ENCODE measurements around the gene NEDD8.

Gene NEDD8

GRCh38 chr14:24194186-24194872, 37.8 kb downstream of the NEDD8 start:
- CTCF ChIA-PET = interaction anchor here (0.6 kb wide), 1 partner anchor 49 kb away, joined by 3 read pairs; no protein-coding TSS in a partner anchor

GRCh38 chr14:24192933-24193332, 39.2 kb downstream of the NEDD8 start:
- ChIA-PET POLR2A (ENCODE audit: low non-redundant PET) (no interaction called here), CTCF (no interaction called here)
- no peak for TF ChIP-seq CTCF (conservative IDR thresholded peaks at IDR 0.05; ENCODE audit: low read depth)

More at GRCh38 chr14:24194186-24194872, 37.8 kb downstream of the NEDD8 start:
- no peak for DNase-seq (ENCODE audit: low spot score)
- POLR2A ChIA-PET (ENCODE audit: low non-redundant PET) = interaction anchor here (0.6 kb wide), 1 partner anchor 29 kb away, joined by 4 read pairs; no protein-coding TSS in a partner anchor
- no peak for TF ChIP-seq CTCF (conservative IDR thresholded peaks at IDR 0.05; ENCODE audit: low read depth)
- H3K27ac ChIP-seq = peak overlapping the region; percentile 92

GRCh38 chr14:24190416-24190815, 41.8 kb downstream of the NEDD8 start:
- ChIA-PET POLR2A (ENCODE audit: low non-redundant PET) (no interaction called here), CTCF (no interaction called here)
- TF ChIP-seq CTCF (conservative IDR thresholded peaks at IDR 0.05; ENCODE audit: low read depth) = no peak
- 0 out of 2 replicates have a peak overlapping the region, but pooled peaks have one; percentile 15 for H3K27ac ChIP-seq
- no peak for DNase-seq (ENCODE audit: low spot score)

More at GRCh38 chr14:24192933-24193332, 39.2 kb downstream of the NEDD8 start:
- no peak overlapping the region for H3K27ac ChIP-seq
- DNase-seq (ENCODE audit: low spot score) = no peak

GRCh38 chr14:24189460-24189859, 42.7 kb downstream of the NEDD8 start:
- no peak for DNase-seq (ENCODE audit: low spot score)
- ChIA-PET POLR2A (ENCODE audit: low non-redundant PET) (interaction anchor here (0.5 kb wide), 1 partner anchor 23 kb away, joined by 4 read pairs; no protein-coding TSS in a partner anchor), CTCF (interaction anchor here (0.7 to 0.9 kb wide), 2 partner anchors 9 to 119 kb away, joined by 3 read pairs; partner anchors contain the start of gene CIDEB)
- peak overlapping the region; percentile 40 for H3K27ac ChIP-seq
- TF ChIP-seq CTCF (conservative IDR thresholded peaks at IDR 0.05; ENCODE audit: low read depth) = no peak

GRCh38 chr14:24189059-24189375, 43.1 kb downstream of the NEDD8 start:
- H3K27ac ChIP-seq = peak overlapping the region; percentile 78
- ChIA-PET CTCF (interaction anchor here (0.7 to 0.9 kb wide), 2 partner anchors 9 to 119 kb away, joined by 3 read pairs; partner anchors contain the start of gene CIDEB), POLR2A (ENCODE audit: low non-redundant PET) (interaction anchor here (0.5 kb wide), 1 partner anchor 23 kb away, joined by 4 read pairs; no protein-coding TSS in a partner anchor)
- no peak for TF ChIP-seq CTCF (conservative IDR thresholded peaks at IDR 0.05; ENCODE audit: low read depth)
- no peak for DNase-seq (ENCODE audit: low spot score)

GRCh38 chr14:24188251-24189058, 43.7 kb downstream of the NEDD8 start, which contains the start of gene IPO4:
IPO4 (minus strand) TSS chr14:24188816; CDS start chr14:24188787, 29 bp downstream.
- no peak for TF ChIP-seq CTCF (conservative IDR thresholded peaks at IDR 0.05; ENCODE audit: low read depth)
- ChIA-PET CTCF (interaction anchor here (0.6 to 0.9 kb wide), 3 partner anchors 8 to 120 kb away, joined by 3 read pairs; partner anchors contain the start of genes CIDEB and MDP1), POLR2A (ENCODE audit: low non-redundant PET) (interaction anchor here (0.5 kb wide), 1 partner anchor 24 kb away, joined by 4 read pairs; no protein-coding TSS in a partner anchor)
- DNase-seq (ENCODE audit: low spot score) = peak; percentile 98
- peak within 1 kb of the TSS; percentile 78 for H3K27ac ChIP-seq
